ENCODE results near the gene TLR9. TPM values are rescaled to one million over a fixed set of nuclear protein-coding genes. Genes with fewer than 3 reads are reported as not detected.

The TLR9 gene
- total RNA-seq, 2 donors from 2014 or later: 0.30 to 0.93 TPM

DNA sequence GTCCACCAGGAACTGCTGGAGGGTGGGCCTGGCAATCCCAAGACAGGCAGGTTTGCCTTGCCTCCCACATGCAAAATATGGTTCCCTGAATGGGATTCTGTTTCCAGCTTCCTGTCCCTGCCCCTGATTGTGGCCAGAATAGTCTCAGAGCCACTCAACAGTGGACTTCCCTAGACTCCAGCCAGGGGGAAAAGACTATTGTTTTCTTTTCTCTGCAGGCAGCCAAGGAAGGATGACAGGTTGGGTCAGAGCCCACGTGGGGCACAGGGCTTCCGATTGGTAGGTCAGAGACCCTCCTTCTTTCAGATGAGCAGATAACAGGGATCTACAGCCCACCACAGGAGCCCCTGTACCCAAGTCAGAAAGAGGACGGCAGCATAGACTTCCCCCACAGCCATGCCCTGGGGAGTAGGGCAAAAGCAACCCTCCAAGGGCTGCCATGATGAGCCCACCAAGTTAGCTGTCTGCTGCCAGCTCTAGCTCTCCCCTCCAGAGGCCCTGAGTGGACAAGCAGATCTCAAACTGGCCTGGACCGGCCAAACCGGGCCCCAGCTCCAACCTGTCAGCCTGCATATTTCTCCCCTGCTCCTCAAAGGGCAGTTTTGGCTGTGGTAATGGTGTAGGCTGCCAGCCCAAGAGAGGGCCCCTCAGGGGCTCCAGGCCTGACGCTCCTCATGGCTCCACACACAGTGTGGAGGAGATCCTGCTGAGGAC, 6.4 kb downstream of the TLR9 start:
- Mint-ChIP-seq H3K9me3 (no peaks in the 10 kb centered on the region), H3K27ac (peak overlapping the region; percentile 85), H3K4me3 (peak overlapping the region; percentile 75), H3K4me1 (peaks cover 37% of the 10 kb centered on the region), H3K36me3 (ENCODE audit: low read depth) (peaks cover 24% of the 10 kb centered on the region), H3K27me3 (no peaks in the 10 kb centered on the region)
- no peak for ATAC-seq (replicated peaks)

DNA sequence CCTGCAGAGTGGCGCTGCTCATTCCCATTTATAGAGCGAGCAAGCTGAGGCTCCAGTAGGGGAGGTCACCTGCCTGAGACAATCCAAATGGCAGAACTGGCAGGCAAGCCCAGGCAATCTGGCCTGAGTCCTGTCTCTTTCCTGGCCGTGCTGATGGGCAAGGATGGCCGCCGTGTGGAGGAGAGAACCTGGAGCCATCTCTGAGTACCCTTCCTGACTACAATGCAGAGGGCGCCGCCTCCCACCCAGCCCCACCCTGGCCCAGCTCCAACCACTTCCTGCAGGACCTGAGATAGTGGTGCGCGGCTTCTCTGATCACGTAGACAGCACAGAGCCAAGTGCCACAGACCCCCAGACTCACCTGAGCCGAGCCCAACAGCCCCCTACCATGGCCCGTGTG, 7.0 kb downstream of the TLR9 start:
- Mint-ChIP-seq H3K4me3 (peak overlapping the region; percentile 75), H3K9me3 (no peaks in the 10 kb centered on the region), H3K36me3 (ENCODE audit: low read depth) (peaks cover 31% of the 10 kb centered on the region), H3K27me3 (no peaks in the 10 kb centered on the region), H3K27ac (peak overlapping the region; percentile 85), H3K4me1 (peaks cover 31% of the 10 kb centered on the region)
- peak; percentile 27 for ATAC-seq (replicated peaks)

DNA sequence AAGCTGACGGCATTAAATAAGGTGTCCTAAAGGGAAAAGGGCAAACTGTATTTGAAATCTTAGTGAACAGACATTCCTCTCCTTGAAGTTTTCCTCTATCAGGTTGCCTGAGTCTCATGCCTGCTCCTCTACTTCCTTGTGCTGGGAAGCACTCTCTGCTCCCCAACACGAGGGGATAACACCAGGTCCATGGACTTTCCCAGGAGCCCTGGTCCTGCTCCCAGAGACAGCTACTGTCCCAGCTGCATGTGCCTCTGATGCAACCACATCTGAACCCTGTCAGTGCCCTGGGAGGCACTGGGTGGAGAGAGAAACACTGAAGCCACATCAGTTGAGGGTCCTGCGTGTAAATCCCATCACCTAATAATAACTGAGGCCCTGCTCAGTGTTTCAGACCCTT, 7.4 kb downstream of the TLR9 start:
- peak overlapping the region; percentile 85 for H3K27ac Mint-ChIP-seq
- no peaks in the 10 kb centered on the region for H3K9me3 Mint-ChIP-seq
- ATAC-seq (replicated peaks): no peak
- peaks cover 29% of the 10 kb centered on the region for H3K4me1 Mint-ChIP-seq
- H3K4me3 Mint-ChIP-seq: peak overlapping the region; percentile 75
- H3K36me3 Mint-ChIP-seq (ENCODE audit: low read depth): peaks cover 35% of the 10 kb centered on the region
- no peaks in the 10 kb centered on the region for H3K27me3 Mint-ChIP-seq

GRCh38 chr3:52217409-52217805, 8.0 kb downstream of the TLR9 start:
- H3K27me3 Mint-ChIP-seq: no peaks in the 10 kb centered on the region
- peaks cover 27% of the 10 kb centered on the region for H3K4me1 Mint-ChIP-seq
- H3K36me3 Mint-ChIP-seq (ENCODE audit: low read depth): peaks cover 41% of the 10 kb centered on the region
- no peaks in the 10 kb centered on the region for H3K9me3 Mint-ChIP-seq
- peak; percentile 27 for ATAC-seq (replicated peaks)
- peak overlapping the region; percentile 75 for H3K4me3 Mint-ChIP-seq
- peak overlapping the region; percentile 85 for H3K27ac Mint-ChIP-seq

- Mint-ChIP-seq H3K36me3 (ENCODE audit: low read depth) (peaks cover 47% of the 10 kb centered on the region), H3K27ac (peak overlapping the region; percentile 85), H3K4me3 (peak overlapping the region; percentile 75), H3K27me3 (no peaks in the 10 kb centered on the region), H3K4me1 (peaks cover 22% of the 10 kb centered on the region), H3K9me3 (no peaks in the 10 kb centered on the region)
- ATAC-seq (replicated peaks): peak; percentile 82
These were observed 8.6 kb downstream of the TLR9 start for GRCh38 chr3:52216585-52217408.

DNA sequence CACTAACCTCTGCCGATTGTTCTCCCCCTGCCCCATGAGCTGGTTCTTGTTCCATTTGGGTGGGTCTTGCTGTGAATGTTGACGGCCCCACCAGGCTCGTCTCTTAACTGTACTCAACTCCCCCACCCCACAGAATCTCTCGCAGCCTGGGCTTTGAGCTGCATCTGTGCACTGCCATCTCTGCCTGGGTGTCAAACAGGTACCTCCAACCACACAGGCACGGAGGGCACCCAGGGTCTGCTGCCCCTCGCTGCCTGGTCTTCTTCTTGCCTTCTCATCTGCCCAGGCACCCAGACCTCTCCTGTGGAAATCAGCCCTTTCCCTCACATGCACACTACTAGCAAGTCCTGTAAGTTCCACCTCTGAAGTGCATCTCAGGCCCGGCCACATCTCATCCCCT, 10.1 kb downstream of the TLR9 start:
- Mint-ChIP-seq H3K4me1 (peaks cover 22% of the 10 kb centered on the region), H3K4me3 (no peak overlapping the region), H3K27me3 (no peaks in the 10 kb centered on the region), H3K36me3 (ENCODE audit: low read depth) (peaks cover 62% of the 10 kb centered on the region), H3K9me3 (no peaks in the 10 kb centered on the region), H3K27ac (peak overlapping the region; percentile 51)
- ATAC-seq (replicated peaks): no peak

GRCh38 chr3:52213901-52214300, 11.5 kb downstream of the TLR9 start:
- H3K36me3 Mint-ChIP-seq (ENCODE audit: low read depth): peaks cover 76% of the 10 kb centered on the region
- no peak for ATAC-seq (replicated peaks)
- no peaks in the 10 kb centered on the region for H3K27me3 Mint-ChIP-seq
- H3K4me3 Mint-ChIP-seq: no peak overlapping the region
- H3K4me1 Mint-ChIP-seq: peaks cover 22% of the 10 kb centered on the region
- no peak overlapping the region for H3K27ac Mint-ChIP-seq
- H3K9me3 Mint-ChIP-seq: no peaks in the 10 kb centered on the region

- Mint-ChIP-seq H3K4me1 (peaks cover 19% of the 10 kb centered on the region), H3K9me3 (no peaks in the 10 kb centered on the region), H3K36me3 (ENCODE audit: low read depth) (peaks cover 85% of the 10 kb centered on the region), H3K4me3 (no peak overlapping the region), H3K27ac (no peak overlapping the region), H3K27me3 (no peaks in the 10 kb centered on the region)
- no peak for ATAC-seq (replicated peaks)
These were observed 12.4 kb downstream of the TLR9 start for GRCh38 chr3:52213005-52213404.

DNA sequence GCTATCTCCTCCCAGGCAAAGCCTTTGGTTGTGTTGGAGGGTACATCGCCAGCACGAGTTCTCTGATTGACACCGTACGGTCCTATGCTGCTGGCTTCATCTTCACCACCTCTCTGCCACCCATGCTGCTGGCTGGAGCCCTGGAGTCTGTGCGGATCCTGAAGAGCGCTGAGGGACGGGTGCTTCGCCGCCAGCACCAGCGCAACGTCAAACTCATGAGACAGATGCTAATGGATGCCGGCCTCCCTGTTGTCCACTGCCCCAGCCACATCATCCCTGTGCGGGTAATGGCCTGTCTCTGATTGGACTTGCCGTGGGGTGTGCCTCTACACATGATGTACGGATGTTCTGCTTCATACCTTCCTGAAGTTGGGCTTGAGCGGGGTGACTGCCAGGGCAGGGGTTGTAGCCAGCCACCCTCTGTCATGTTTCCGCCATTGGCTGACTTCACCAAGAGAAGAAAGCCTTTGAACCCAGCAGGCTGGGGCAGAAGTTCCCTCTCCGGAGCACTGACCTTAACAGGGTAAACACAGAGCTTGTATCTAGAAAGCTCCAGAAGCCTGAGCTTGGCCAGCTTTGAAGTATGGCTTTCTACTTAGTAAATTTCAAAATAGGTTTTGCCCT, 14.1 kb downstream of the TLR9 start:
- H3K36me3 Mint-ChIP-seq (ENCODE audit: low read depth): peaks cover 95% of the 10 kb centered on the region
- no peak for ATAC-seq (replicated peaks)
- no peak overlapping the region for H3K4me3 Mint-ChIP-seq
- no peaks in the 10 kb centered on the region for H3K27me3 Mint-ChIP-seq
- H3K9me3 Mint-ChIP-seq: no peaks in the 10 kb centered on the region
- H3K4me1 Mint-ChIP-seq: peaks cover 12% of the 10 kb centered on the region
- H3K27ac Mint-ChIP-seq: no peak overlapping the region

- Mint-ChIP-seq H3K4me3 (no peak overlapping the region), H3K27ac (no peak overlapping the region), H3K27me3 (no peaks in the 10 kb centered on the region), H3K4me1 (peaks cover 11% of the 10 kb centered on the region), H3K36me3 (ENCODE audit: low read depth) (peaks cover 100% of the 10 kb centered on the region), H3K9me3 (no peaks in the 10 kb centered on the region)
- ATAC-seq (replicated peaks): no peak
These were observed 14.8 kb downstream of the TLR9 start for GRCh38 chr3:52210550-52211046.

DNA sequence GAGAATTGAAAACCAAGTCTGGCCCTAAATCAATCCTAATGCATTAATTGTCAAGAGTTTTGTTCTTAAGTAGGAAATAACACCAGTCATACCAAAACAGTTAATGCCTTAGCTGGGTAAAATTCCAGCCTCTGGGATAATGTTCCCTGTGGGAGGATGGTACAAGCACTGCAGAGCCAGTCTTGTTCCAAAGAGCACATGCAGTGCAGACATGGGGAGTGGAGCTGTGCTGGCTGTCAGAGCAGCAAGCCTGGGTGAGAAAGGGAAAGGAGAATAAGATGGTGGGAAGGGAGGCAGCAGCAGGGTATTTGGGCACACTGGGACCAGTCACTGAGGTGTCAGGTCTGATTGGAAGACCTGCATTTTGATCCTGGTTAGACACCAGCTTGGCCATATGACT, 15.4 kb downstream of the TLR9 start:
- H3K9me3 Mint-ChIP-seq: no peaks in the 10 kb centered on the region
- no peak overlapping the region for H3K4me3 Mint-ChIP-seq
- no peak for ATAC-seq (replicated peaks)
- no peak overlapping the region for H3K27ac Mint-ChIP-seq
- H3K36me3 Mint-ChIP-seq (ENCODE audit: low read depth): peaks cover 100% of the 10 kb centered on the region
- peaks cover 12% of the 10 kb centered on the region for H3K4me1 Mint-ChIP-seq
- no peaks in the 10 kb centered on the region for H3K27me3 Mint-ChIP-seq

- Mint-ChIP-seq H3K27ac (no peak overlapping the region), H3K27me3 (no peaks in the 10 kb centered on the region), H3K9me3 (no peaks in the 10 kb centered on the region), H3K36me3 (ENCODE audit: low read depth) (peaks cover 100% of the 10 kb centered on the region), H3K4me3 (no peak overlapping the region), H3K4me1 (peaks cover 21% of the 10 kb centered on the region)
- no peak for ATAC-seq (replicated peaks)
These were observed 16.9 kb downstream of the TLR9 start for GRCh38 chr3:52208556-52208955.

DNA sequence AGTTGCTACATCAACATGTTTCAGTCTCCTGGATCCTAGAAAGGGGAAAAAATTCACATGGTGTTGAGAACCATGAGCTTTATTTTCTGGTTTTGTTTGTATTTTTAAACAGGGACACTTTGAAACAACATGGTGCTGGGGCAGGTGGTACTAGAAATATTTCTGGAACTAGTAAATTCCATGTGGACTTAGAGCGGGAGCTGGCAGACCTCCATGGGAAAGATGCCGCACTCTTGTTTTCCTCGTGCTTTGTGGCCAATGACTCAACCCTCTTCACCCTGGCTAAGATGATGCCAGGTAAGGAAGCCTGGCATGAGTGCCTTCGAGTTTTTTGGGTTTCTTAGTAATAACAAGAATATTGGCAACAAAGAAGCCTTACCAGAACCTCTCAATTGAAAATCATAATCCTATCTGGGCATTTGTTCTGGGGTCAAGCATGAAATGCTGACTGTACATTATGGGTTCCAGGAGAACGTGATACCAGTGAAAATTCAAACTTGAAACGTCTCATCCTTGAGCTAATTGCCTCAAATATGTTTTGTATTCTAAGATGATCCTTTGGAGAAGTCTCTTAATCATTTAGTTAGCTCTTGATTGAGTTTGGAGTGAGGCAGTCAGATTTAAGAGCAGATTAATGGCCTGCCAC, 19.6 kb downstream of the TLR9 start:
- Mint-ChIP-seq H3K9me3 (no peaks in the 10 kb centered on the region), H3K27ac (peak overlapping the region; percentile 30), H3K4me3 (no peak overlapping the region), H3K4me1 (peaks cover 25% of the 10 kb centered on the region), H3K27me3 (no peaks in the 10 kb centered on the region), H3K36me3 (ENCODE audit: low read depth) (peaks cover 100% of the 10 kb centered on the region)
- ATAC-seq (replicated peaks): no peak

GRCh38 chr3:52204337-52205073, 20.9 kb downstream of the TLR9 start:
- Mint-ChIP-seq H3K4me1 (peaks cover 32% of the 10 kb centered on the region), H3K27ac (peak overlapping the region; percentile 73), H3K4me3 (peak overlapping the region; percentile 26), H3K27me3 (no peaks in the 10 kb centered on the region), H3K36me3 (ENCODE audit: low read depth) (peaks cover 100% of the 10 kb centered on the region), H3K9me3 (no peaks in the 10 kb centered on the region)
- ATAC-seq (replicated peaks): peak; percentile 88

All from activated T-helper 17 cell treated with anti-CD3 and anti-CD28 coated beads, Interleukin-2, amount 50 U/mL, for 72 hours (primary cell).